Astrocyte of the spinal cord (primary cell): Measurements from ENCODE around the gene ARID1A.
A peak's percentile ranks its signal among the peaks of the same experiment; 100 is the strongest.

Source experiments
- DNase-seq: peaks from one replicate; pipeline ENCODE4 v3.0.0; 2011; ENCODE audit warnings: low read depth, low spot score
- H3K4me3 ChIP-seq: 2 replicates; pipeline ENCODE4 v1.5.1; 2011; ENCODE audit warnings: low read depth, mild to moderate bottlenecking, low read length, moderate library complexity
- in situ Hi-C: cut with HindIII; loops from 2 replicates; pipeline ENCODE4 v1.10.0; 2017; ENCODE audit warnings: low sequenced_read_pairs
- TF ChIP-seq, protein P1 (sequence below): IDR thresholded peaks from 2 replicates; pipeline ENCODE4 v1.5.1; 2012; ENCODE audit warnings: low read depth, mild to moderate bottlenecking, low read length, inconsistent platforms

The ARID1A gene

GRCh38 chr1:26744075-26744959 is 48.5 kb downstream of the ARID1A start:
- DNase-seq, result peak; percentile 91
- TF ChIP-seq, protein P1, sequence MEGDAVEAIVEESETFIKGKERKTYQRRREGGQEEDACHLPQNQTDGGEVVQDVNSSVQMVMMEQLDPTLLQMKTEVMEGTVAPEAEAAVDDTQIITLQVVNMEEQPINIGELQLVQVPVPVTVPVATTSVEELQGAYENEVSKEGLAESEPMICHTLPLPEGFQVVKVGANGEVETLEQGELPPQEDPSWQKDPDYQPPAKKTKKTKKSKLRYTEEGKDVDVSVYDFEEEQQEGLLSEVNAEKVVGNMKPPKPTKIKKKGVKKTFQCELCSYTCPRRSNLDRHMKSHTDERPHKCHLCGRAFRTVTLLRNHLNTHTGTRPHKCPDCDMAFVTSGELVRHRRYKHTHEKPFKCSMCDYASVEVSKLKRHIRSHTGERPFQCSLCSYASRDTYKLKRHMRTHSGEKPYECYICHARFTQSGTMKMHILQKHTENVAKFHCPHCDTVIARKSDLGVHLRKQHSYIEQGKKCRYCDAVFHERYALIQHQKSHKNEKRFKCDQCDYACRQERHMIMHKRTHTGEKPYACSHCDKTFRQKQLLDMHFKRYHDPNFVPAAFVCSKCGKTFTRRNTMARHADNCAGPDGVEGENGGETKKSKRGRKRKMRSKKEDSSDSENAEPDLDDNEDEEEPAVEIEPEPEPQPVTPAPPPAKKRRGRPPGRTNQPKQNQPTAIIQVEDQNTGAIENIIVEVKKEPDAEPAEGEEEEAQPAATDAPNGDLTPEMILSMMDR, result no peak
- in situ Hi-C loops, result no loop called here
- no peak overlapping the region for H3K4me3 ChIP-seq

DNA sequence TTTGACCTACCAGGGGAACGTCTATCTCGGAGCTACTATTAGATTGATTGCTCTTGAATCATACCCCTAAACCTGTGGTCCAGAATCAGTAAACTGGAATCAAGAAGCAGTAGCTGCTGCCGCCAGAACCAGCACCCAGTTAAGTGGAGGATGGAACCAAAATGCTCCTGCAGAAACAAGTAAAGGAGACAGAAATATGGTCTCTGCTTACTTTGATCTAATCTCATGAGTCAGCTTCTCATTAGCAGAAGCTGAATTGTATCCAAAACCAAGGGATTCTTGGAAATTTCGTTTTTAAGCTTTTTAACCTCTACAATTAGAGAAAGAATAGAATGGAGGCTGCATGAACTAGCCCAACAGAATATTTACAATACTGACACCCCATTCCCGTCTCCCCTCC is 49.4 kb downstream of the ARID1A start:
- DNase-seq, result peak; percentile 60
- no peak overlapping the region for H3K4me3 ChIP-seq
- TF ChIP-seq, protein P1, result no peak
- in situ Hi-C loops, result no loop called here

DNA sequence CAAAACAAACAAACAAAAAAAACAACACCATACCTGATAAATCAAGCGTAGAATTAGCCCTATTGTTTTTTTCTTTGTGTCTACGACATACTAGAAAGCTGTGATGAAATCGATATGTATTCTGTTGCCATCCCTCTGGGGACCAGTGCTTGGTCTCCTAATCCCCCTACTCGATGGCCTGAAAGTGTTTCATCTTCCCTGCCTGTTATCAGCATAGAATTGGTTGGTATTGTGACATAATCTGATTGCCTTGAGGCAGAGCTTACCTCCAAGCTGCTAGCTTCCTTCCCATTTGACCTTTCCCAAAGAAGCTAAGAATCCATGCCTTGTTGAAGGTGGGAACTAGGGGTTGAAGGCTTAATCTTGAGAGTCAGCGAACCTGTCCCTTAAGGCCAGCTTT is 51.2 kb downstream of the ARID1A start:
- in situ Hi-C loops, result no loop called here
- H3K4me3 ChIP-seq, result no peak overlapping the region
- DNase-seq, result no peak
- TF ChIP-seq, protein P1, result no peak

DNA sequence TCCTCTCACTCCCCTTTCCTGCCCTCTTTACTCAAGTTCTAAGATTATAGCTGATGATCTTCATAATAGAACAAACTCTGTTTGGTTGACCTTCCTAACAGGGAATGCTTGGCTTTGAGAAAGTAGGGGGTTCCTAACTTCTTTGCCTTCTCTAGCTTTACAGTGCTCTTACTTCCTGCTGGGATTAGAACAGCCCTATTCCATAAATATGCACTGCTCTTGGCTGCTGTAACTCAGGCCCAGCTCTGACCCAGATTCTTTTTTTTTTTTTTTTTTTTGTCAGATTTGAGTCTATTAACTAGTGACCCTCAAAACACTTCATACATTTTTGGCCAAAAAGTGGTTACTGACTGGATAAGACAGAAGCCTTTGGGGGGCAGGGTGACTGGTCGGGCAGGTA is 52.5 kb downstream of the ARID1A start:
- TF ChIP-seq, protein P1, result no peak

GRCh38 chr1:26749458-26749857 is 53.6 kb downstream of the ARID1A start:
- DNase-seq, result no peak
- in situ Hi-C loops, result no loop called here
- TF ChIP-seq, protein P1, result no peak
- no peak overlapping the region for H3K4me3 ChIP-seq

More for the DNA sequence above, 52.5 kb downstream of the ARID1A start:
- in situ Hi-C loops, result no loop called here
- DNase-seq, result no peak
- no peak overlapping the region for H3K4me3 ChIP-seq

DNA sequence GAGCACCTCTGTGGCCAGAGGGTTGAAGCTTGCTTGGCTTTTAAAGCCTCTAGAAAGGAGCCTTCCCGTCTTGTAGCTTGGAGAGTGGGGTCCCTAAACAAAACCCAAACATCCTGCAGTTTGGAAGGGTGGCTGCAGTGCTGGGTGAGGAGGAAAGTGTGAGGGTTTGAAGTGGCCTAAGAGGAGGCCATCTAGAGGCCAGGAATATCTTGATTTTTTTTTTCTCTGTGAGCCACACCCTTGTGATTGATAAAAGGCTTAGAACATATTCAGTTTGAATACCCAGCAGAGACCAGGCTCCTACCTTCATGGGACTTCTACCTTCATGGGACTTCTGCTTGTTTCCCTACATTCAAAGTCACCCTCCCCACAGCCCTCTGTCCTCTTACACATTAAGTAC is 54.6 kb downstream of the ARID1A start:
- in situ Hi-C loops, result no loop called here
- TF ChIP-seq, protein P1, result no peak
- H3K4me3 ChIP-seq, result no peak overlapping the region
- no peak for DNase-seq
